Thymus (tissue), 11 donors: Measurements from ENCODE around the gene EEFSEC. TPM values are rescaled to one million over a fixed set of nuclear protein-coding genes. Genes with fewer than 3 reads are reported as not detected.
A peak's percentile ranks its signal among the peaks of the same experiment; 100 is the strongest.

Source experiments
- DNase-seq, 9 donors: peaks; one replicate each; pipeline ENCODE4 v3.0.0-alpha.2; 2013; ENCODE audit warnings: low spot score in 9 of 9, low read depth in 6 of 9, missing footprints in 1 of 9
- H3K27ac ChIP-seq, 2 donors: one replicate each; pipeline ENCODE4 v1.5.1; 2013; ENCODE audit warnings: control low read depth in 1 of 2, low read depth in 1 of 2, low read length in 1 of 2, mild to moderate bottlenecking in 1 of 2, moderate library complexity in 1 of 2
- H3K27me3 ChIP-seq, 2 donors: one replicate each; pipeline ENCODE4 v1.5.1; 2013; ENCODE audit warnings: low read length in 1 of 2; ENCODE audit not compliant: control insufficient read depth in 2 of 2, insufficient read depth in 1 of 2
- H3K36me3 ChIP-seq, 2 donors: one replicate each; pipeline ENCODE4 v1.5.1; 2013; ENCODE audit warnings: low read length in 1 of 2, mild to moderate bottlenecking in 1 of 2, moderate library complexity in 1 of 2; ENCODE audit not compliant: control insufficient read depth in 2 of 2, insufficient read depth in 2 of 2
- H3K4me1 ChIP-seq, 2 donors: one replicate each; pipeline ENCODE4 v1.5.1; 2013; ENCODE audit warnings: low read length in 2 of 2; ENCODE audit not compliant: control insufficient read depth in 2 of 2, insufficient read depth in 2 of 2
- H3K4me3 ChIP-seq, 2 donors: one replicate each; pipeline ENCODE4 v1.5.1; 2013; ENCODE audit warnings: low read length in 2 of 2, control low read depth in 1 of 2, mild to moderate bottlenecking in 1 of 2
- H3K9me3 ChIP-seq, 2 donors: one replicate each; pipeline ENCODE4 v1.5.1; 2013; ENCODE audit warnings: low read length in 1 of 2, mild to moderate bottlenecking in 1 of 2; ENCODE audit not compliant: control insufficient read depth in 2 of 2, insufficient read depth in 1 of 2
- WGBS: extraction: QIAGEN DNeasy Blood & Tissue Kit; methylation state at CpG from one replicate; pipeline ENCODE4 v1.1.7; 2013; 5-methylcytosine and 5-hydroxymethylcytosine counted together
- polyA plus RNA-seq: library from polyadenylated mRNA; stranded (reverse); fragments of 200-250 nt; gene quantifications from one replicate; pipeline ENCODE4 v1.2.3, GENCODE V29; 2013
- total RNA-seq: library from RNA; stranded (reverse); fragments of 120-200 nt; gene quantifications from one replicate; pipeline ENCODE4 v1.2.4, GENCODE V29; 2013
- donor health status: healthy.

EEFSEC gene
- total and polyA plus RNA-seq, 2 donors, result 6.5 to 13.1 TPM

DNA sequence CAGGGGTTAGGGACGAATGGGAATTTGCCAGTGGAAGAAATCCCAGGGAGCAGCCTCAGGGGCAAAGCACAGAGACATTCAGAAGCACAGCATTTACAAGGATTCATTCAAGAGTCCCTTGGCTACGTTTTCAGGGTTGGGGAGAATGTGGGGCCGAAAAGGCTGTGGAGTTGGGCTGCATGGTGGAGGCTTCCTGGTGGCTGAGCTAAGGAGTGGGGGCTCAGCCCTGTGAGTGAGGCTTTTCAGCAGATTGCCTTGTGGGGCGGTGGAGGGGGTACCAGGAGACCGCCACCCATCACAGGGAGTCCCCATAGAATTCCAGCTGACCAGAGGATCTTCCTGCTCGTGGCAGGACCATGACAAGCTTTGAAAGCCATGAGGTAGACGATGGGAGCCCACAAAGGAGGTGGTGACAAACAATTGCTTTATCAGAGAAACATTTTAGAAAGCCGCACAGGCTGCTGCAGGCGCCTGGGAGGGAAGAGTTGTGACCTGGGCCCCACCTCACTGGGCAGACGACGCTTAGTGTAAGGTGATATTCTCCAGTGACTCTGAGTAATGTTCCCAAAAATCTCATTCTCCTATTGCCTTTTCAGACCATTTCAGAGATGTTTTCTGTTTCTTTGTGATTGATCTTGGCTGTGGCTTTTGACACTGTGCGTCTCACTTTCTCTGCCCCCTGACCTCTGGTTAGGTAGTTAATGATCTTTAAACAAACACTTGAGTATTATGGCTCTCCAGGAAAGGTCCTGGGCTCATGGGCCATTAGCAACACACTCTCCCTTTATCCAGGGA lies 185.5 kb downstream of the EEFSEC start:
- no peak for DNase-seq
- no peaks in the 10 kb centered on the region for H3K27me3 ChIP-seq
- no peaks in the 10 kb centered on the region for H3K9me3 ChIP-seq
- H3K36me3 ChIP-seq, result peaks cover 14 to 37% of the 10 kb centered on the region in 2 donors
- 96% methylated on average over 12 of the region's 12 CpGs for WGBS
- H3K4me1 ChIP-seq, result peaks cover 0 to 5% of the 10 kb centered on the region in 2 donors
- peak overlapping the region in 1 of 2 donors; percentile 13 for H3K27ac ChIP-seq
- no peak overlapping the region for H3K4me3 ChIP-seq

DNA sequence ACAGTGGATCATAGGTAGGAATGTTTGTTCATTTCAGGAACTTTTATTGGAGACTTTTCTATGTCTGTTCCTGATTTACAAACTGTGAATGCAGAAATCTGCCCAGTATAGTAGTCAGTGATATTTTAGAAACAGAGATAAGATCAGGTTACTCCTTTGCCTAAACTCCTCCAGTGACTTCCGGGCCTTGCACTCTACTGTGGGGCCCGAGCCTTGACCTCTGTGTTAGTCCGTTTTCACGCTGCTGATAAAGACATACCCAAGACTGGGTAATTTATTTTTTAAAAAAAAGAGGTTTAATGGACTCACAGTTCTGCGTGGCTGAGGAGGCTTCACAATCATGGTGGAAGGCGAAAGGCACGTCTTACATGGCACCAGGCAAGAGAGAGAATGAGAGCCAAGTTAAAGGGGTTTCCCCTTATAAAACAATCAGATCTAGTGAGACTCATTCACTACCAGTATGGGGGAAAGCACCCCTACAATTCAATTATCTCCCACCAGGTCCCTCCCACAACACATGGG lies 186.3 kb downstream of the EEFSEC start:
- Histone ChIP-seq H3K27me3 (no peaks in the 10 kb centered on the region), H3K27ac (no peak overlapping the region), H3K4me3 (no peak overlapping the region), H3K36me3 (peaks cover 14 to 35% of the 10 kb centered on the region in 2 donors), H3K9me3 (no peaks in the 10 kb centered on the region), H3K4me1 (peaks cover 0 to 5% of the 10 kb centered on the region in 2 donors)
- DNase-seq, result no peak
- WGBS, result 98% methylated on average over 7 of the region's 7 CpGs

DNA sequence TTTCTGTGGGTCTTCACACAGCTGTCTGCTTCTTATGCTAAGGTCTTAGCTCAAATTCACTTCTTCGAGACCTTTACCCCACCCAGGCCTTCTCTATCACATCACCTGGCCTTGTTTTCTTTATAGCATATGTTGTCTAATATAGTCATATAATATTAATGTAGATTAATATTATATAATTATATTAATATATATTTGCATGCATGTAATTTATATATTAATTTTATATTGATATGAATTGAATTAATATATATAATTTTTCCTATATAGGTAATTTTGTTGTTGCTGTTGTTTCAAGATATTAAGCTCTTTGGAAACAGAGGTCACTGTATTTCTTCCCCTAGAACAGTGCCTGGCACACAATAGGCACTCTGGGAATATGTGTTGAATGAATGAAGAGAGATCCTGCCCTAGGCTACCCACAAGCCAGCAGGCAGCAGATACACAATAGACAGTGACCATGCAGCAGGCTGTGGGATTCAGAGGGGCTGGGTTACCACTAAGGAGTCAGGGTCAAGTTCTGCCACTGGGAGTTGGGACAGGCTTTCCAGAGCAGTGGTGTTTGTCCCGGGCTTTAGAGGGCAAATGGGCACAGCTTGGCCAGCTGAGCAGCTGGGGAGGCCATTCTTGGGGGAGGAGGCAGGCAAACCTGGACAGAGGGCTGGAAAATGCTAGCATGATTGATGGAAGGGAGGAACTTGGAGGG lies 187.1 kb downstream of the EEFSEC start:
- Histone ChIP-seq H3K9me3 (no peaks in the 10 kb centered on the region), H3K36me3 (peaks cover 14 to 35% of the 10 kb centered on the region in 2 donors), H3K27me3 (no peaks in the 10 kb centered on the region), H3K4me3 (no peak overlapping the region), H3K27ac (no peak overlapping the region), H3K4me1 (peaks cover 0 to 5% of the 10 kb centered on the region in 2 donors)
- 94% methylated on average over 2 of the region's 2 CpGs for WGBS
- no peak for DNase-seq

DNA sequence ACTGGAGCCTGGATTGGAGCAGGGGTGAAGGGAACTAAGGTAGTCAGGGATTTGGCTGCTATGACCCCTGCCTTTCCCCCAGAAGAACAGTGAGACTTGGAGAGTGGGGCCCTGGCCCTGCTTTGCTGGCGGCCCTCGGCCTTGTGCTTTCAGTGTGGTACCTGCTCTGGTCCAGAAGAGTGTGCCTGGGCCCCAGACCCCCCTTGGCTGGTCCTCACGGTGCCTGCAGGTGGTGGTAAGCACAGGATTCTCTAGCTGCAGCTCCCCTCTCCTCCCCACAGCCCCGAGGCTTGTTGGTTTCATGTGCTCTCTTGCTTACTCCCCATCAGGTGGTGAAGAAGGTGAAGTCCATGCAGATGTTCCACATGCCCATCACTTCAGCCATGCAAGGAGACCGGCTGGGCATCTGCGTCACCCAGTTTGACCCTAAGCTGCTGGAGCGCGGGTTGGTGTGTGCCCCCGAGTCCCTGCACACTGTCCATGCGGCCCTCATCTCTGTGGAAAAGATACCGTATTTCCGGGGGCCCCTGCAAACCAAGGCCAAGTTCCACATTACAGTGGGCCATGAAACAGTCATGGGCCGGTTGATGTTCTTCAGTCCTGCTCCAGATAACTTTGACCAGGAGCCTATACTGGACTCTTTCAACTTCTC lies 187.7 kb downstream of the EEFSEC start:
- peaks cover 14 to 32% of the 10 kb centered on the region in 2 donors for H3K36me3 ChIP-seq
- no peaks in the 10 kb centered on the region for H3K27me3 ChIP-seq
- no peak overlapping the region for H3K4me3 ChIP-seq
- WGBS, result 97% methylated on average over 13 of the region's 13 CpGs
- no peaks in the 10 kb centered on the region for H3K9me3 ChIP-seq
- no peak overlapping the region for H3K27ac ChIP-seq
- H3K4me1 ChIP-seq, result peaks cover 0 to 5% of the 10 kb centered on the region in 2 donors
- no peak for DNase-seq

DNA sequence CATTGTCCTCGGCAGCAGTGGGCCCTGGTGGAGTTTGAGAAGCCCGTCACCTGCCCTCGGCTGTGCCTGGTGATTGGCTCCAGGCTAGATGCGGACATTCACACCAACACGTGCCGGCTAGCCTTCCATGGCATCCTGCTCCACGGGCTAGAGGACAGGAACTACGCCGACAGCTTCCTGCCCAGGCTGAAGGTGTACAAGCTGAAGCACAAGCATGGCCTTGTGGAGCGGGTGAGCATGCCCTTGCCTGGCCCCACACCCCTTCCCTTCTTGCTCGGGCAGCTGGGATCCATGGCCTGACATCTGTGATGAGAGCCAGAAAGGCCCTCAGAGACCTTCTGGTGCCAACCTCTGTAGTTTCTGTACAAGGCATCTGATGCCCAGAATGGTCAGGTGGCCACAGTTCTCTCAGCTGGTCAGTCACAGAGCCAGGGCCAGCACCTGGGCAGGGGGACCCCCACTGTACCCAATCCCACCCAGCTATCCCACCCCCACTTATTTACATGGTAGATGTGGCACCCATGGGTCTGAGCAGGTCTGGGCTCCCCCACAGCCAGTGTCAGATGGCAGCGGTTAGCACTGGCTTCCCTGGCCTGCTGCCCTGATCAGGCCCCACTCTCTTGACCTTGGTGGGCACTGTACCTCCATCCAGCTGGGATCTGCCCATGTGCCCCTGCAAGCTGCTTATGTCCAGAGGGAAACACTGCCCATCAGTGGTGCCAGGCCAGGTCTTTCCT lies 188.5 kb downstream of the EEFSEC start:
- DNase-seq, result no peak
- WGBS, result 98% methylated on average over 12 of the region's 12 CpGs
- H3K27ac ChIP-seq, result no peak overlapping the region

DNA sequence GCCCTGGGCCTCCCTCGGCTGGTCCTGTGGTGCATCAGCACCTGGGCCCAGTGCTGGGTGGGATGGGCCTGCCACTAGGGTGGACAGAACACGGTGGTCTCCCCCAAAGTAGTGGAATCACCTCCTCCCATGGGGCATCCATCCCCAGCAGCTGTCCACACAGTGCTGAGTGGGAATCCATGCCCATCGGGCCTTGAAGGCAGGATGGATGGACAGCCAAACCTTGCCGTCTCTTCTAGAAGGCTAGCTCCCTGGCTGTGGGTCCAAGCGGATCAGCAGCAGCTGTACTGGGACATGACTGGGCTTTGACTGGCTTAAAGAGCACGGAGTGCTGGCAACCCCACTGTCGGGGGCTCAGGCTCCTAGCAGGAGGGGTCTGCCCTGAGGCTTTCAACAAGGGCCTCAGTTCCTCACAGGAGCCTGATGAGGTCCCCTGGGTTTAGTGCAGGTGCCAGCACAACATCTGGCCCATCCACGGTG lies 189.5 kb downstream of the EEFSEC start:
- no peak overlapping the region for H3K4me3 ChIP-seq
- no peaks in the 10 kb centered on the region for H3K4me1 ChIP-seq
- DNase-seq, result no peak
- 98% methylated on average over 8 of the region's 8 CpGs for WGBS
- no peak overlapping the region for H3K27ac ChIP-seq
- H3K27me3 ChIP-seq, result no peaks in the 10 kb centered on the region
- H3K9me3 ChIP-seq, result no peaks in the 10 kb centered on the region
- peaks cover 14 to 31% of the 10 kb centered on the region in 2 donors for H3K36me3 ChIP-seq

More for the DNA sequence above, 188.5 kb downstream of the EEFSEC start:
- H3K4me3 ChIP-seq, result no peak overlapping the region
- H3K4me1 ChIP-seq, result peaks cover 0 to 2% of the 10 kb centered on the region in 2 donors
- peaks cover 14 to 31% of the 10 kb centered on the region in 2 donors for H3K36me3 ChIP-seq
- H3K27me3 ChIP-seq, result no peaks in the 10 kb centered on the region
- no peaks in the 10 kb centered on the region for H3K9me3 ChIP-seq

DNA sequence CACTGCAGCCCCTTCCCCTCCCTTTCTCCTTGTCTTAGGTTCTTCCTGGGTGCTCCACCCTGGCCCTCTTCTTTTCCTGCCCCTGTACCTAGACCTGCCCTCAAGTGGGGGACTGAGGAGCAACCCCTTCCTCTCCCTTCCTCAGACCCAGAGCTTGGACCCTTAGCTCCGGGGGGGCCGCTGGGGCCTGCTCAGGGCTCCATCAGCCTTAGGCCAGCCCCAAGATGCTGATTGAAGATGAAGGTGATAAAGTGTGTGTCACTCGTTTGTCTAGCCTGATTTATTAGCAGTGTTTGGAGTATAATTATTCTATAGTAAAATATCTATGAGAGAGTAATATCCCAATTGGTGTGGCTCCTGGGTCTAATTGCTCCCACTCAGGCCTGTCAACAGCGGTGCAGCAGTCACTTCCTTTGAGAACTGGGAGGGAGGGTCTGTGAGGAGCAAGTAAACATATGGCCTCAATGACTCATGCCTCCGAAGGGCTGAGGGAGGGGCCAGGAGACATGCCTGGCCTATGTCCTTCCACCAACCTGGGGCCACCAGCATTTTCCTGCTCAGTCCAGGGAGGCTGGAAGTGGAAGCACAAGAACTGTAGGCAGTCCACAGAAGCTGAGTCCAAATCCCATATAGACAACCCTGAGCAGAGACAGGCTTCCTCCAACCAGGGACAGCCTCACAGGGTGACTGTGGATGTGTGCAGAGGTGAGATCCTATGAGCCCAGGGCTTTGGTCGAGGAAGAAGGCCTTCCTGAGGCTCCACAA lies 190.2 kb downstream of the EEFSEC start:
- 91% methylated on average over 6 of the region's 6 CpGs for WGBS
- Histone ChIP-seq H3K27me3 (no peaks in the 10 kb centered on the region), H3K36me3 (peaks cover 9 to 28% of the 10 kb centered on the region in 2 donors), H3K4me1 (no peaks in the 10 kb centered on the region), H3K9me3 (no peaks in the 10 kb centered on the region), H3K4me3 (no peak overlapping the region), H3K27ac (no peak overlapping the region)
- no peak for DNase-seq
